ENCODE results near the gene AP5B1. TPM values are rescaled to one million over a fixed set of nuclear protein-coding genes. Genes with fewer than 3 reads are reported as not detected.

AP5B1 gene
- total RNA-seq, 1 experiment from 2014 or later, result 9.4 TPM

DNA sequence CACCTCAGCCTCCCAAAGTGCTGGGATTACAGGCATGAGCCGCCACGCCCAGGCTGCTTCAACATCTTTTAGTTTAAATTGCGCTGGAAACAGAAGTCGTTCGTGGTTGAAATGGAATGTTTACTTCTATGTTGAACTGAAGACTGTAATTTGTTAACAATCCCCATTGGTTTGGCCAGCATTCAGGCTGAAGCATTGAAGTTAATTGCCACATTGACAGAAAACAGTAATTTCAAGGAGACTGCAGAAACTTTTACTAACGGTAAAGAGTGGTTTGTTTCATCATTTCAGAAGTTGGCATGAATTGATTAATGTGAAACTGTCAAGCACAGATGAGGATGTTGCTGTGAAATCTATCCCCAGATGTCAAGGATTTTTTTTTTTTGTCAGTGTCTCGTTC is 14.2 kb downstream of the AP5B1 start:
- Histone ChIP-seq H3K18ac (ENCODE audit: insufficient read length, low read depth, low read length) (no peak overlapping the region), H3K27me3 (ENCODE audit: insufficient read depth, low read length) (no peaks in the 10 kb centered on the region), H2BK120ac (ENCODE audit: low read depth, low read length, poor library complexity, severe bottlenecking) (no peak overlapping the region), H2AFZ (ENCODE audit: low read length) (no peak overlapping the region), H3K4ac (ENCODE audit: low read depth, low read length) (no peak overlapping the region), H2BK12ac (ENCODE audit: insufficient read length, low read depth, low read length) (no peak overlapping the region), H3K79me2 (ENCODE audit: insufficient read depth, low read length) (no peaks in the 10 kb centered on the region), H3K9me3 (ENCODE audit: control insufficient read depth, low read depth, low read length) (no peaks in the 10 kb centered on the region), H3K14ac (ENCODE audit: insufficient read depth, low read length) (no peak overlapping the region), H3K23ac (ENCODE audit: insufficient read length, low read depth, low read length) (no peak overlapping the region), H3T11ph (ENCODE audit: low read length) (no peak overlapping the region), H3K9ac (ENCODE audit: extremely low read depth, insufficient read length, low read length) (no peak overlapping the region), H2BK5ac (ENCODE audit: insufficient read length, low read length) (no peak overlapping the region), H2AK5ac (ENCODE audit: insufficient read length, low read length) (no peak overlapping the region), H3K4me1 (ENCODE audit: insufficient read depth, low read length) (no peaks in the 10 kb centered on the region), H4K20me1 (ENCODE audit: control insufficient read depth, insufficient read depth, insufficient read length) (no peaks in the 10 kb centered on the region), H3K4me2 (ENCODE audit: insufficient read depth, insufficient read length, low read length) (no peak overlapping the region), H3K79me1 (ENCODE audit: insufficient read depth, low read depth, low read length, poor library complexity, severe bottlenecking) (no peaks in the 10 kb centered on the region), H3K27ac (ENCODE audit: insufficient read length, low read depth, low read length) (no peak overlapping the region), H4K8ac (replicated peaks; ENCODE audit: insufficient read length, low read depth, low read length) (no peak overlapping the region), H4K91ac (ENCODE audit: insufficient read length, low read depth, low read length) (no peak overlapping the region), H3K56ac (ENCODE audit: insufficient read length, low read depth, low read length) (no peak overlapping the region), H2BK20ac (ENCODE audit: low read depth, low read length, poor library complexity, severe bottlenecking) (no peak overlapping the region), H3K23me2 (ENCODE audit: insufficient read length, low read depth, low read length, poor library complexity, severe bottlenecking) (no peaks in the 10 kb centered on the region), H2BK15ac (ENCODE audit: low read depth, low read length) (no peak overlapping the region), H4K5ac (ENCODE audit: insufficient read length, low read depth, low read length) (no peak overlapping the region)
- peaks cover 7% of the 10 kb centered on the region for H3K27me3 Mint-ChIP-seq (ENCODE audit: low read depth)
- peaks cover 8 to 21% of the 10 kb centered on the region in 2 experiments for H3K9me3 Mint-ChIP-seq
- no peak for DNase-seq
- no peak overlapping the region for H3K27ac Mint-ChIP-seq
- H3K4me3 Mint-ChIP-seq, result no peak overlapping the region
- TF ChIP-seq, protein P1, sequence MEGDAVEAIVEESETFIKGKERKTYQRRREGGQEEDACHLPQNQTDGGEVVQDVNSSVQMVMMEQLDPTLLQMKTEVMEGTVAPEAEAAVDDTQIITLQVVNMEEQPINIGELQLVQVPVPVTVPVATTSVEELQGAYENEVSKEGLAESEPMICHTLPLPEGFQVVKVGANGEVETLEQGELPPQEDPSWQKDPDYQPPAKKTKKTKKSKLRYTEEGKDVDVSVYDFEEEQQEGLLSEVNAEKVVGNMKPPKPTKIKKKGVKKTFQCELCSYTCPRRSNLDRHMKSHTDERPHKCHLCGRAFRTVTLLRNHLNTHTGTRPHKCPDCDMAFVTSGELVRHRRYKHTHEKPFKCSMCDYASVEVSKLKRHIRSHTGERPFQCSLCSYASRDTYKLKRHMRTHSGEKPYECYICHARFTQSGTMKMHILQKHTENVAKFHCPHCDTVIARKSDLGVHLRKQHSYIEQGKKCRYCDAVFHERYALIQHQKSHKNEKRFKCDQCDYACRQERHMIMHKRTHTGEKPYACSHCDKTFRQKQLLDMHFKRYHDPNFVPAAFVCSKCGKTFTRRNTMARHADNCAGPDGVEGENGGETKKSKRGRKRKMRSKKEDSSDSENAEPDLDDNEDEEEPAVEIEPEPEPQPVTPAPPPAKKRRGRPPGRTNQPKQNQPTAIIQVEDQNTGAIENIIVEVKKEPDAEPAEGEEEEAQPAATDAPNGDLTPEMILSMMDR (conservative IDR thresholded peaks at IDR 0.05), result no peak
- no peaks in the 10 kb centered on the region for H3K4me1 Mint-ChIP-seq
- no peaks in the 10 kb centered on the region; a peak in 2 of 7 replicates for H3K36me3 Mint-ChIP-seq (ENCODE audit: insufficient read depth in 1 of 3, low read depth in 3 of 3)
- no CpG with 5 or more reads among the region's 7 CpGs for WGBS (ENCODE audit: extremely low coverage, insufficient read length, low lambda C conversion rate)
